ENCODE results near the gene ATG7.

- no peak for TF ChIP-seq CTCF (conservative IDR thresholded peaks at IDR 0.05; ENCODE audit: low read length)
- no peak for TF ChIP-seq EZH2phosphoT487 (IDR thresholded peaks at IDR 0.05; ENCODE audit: borderline replicate concordance, low read depth, low read length)
Observed at GRCh38 chr3:11444404-11444803, 172.2 kb downstream of the ATG7 start.

Data from OCI-LY7 (cell line).